Mesangial cell (primary cell): ENCODE results near the gene FGF14. TPM values are rescaled to one million over a fixed set of nuclear protein-coding genes. Genes with fewer than 3 reads are reported as not detected.

ENCODE experiments used
- total RNA-seq: library from RNA; depleted of rRNA; stranded (reverse); fragments of >200 nt; gene quantifications from 2 replicates; pipeline ENCODE4 v1.2.3, GENCODE V29; 2015

The FGF14 gene
- total RNA-seq = under 0.01 and 0.51 TPM in 2 replicates

GRCh38 chr13:102401766-102402165 lies at the start of gene FGF14:
Gene FGF14, minus strand, starts transcription at chr13:102402048.

Other genes starting within 250 kb of the FGF14 start
- gene TPP2, start 194.9 kb upstream of the FGF14 start, total RNA-seq = 24.5 and 26.2 TPM in 2 replicates